Activated CD4-positive, alpha-beta T cell treated with anti-CD3 and anti-CD28 coated beads for 36 hours (primary cell): ENCODE data around the gene TRAF1. TPM values are rescaled to one million over a fixed set of nuclear protein-coding genes. Genes with fewer than 3 reads are reported as not detected.

Source experiments
- ATAC-seq: fragments of 200-7000 bp; cut with Tn5 transposase; one replicate; pipeline ENCODE4 v1.10.0; 2021; ENCODE audit warnings: mild to moderate bottlenecking, moderate library complexity
- CTCF ChIA-PET: fragments of 350-600 bp; sonication (Branson Sonifier 250); formaldehyde crosslinking; loops from one replicate; lab custom pipeline; 2021; ENCODE audit warnings: antibody characterized with exemption; lab: Charles Lee
- POLR2A ChIA-PET: fragments of 350-600 bp; sonication (Branson Sonifier 250); formaldehyde crosslinking; loops from one replicate; lab custom pipeline; 2021; ENCODE audit warnings: antibody characterized with exemption, inconsistent platforms; lab: Charles Lee
- DNase-seq: peaks from one replicate; pipeline ENCODE4 v3.0.0-alpha.2; 2020
- H3K27ac Mint-ChIP-seq: one replicate; pipeline ENCODE4 v1.8.0; 2021; ENCODE audit warnings: mixed read lengths
- H3K27me3 Mint-ChIP-seq: one replicate; pipeline ENCODE4 v1.8.0; 2021; ENCODE audit warnings: mixed read lengths
- H3K36me3 Mint-ChIP-seq: one replicate; pipeline ENCODE4 v1.8.0; 2021; ENCODE audit warnings: low read depth, mixed read lengths
- H3K4me1 Mint-ChIP-seq: one replicate; pipeline ENCODE4 v1.8.0; 2021; ENCODE audit warnings: mixed read lengths
- H3K4me3 Mint-ChIP-seq: one replicate; pipeline ENCODE4 v1.8.0; 2021; ENCODE audit warnings: mild to moderate bottlenecking, moderate library complexity, mixed read lengths
- H3K9me3 Mint-ChIP-seq: one replicate; pipeline ENCODE4 v1.8.0; 2021; ENCODE audit warnings: low read depth, mixed read lengths
- intact Hi-C, 2 experiments: fragments of 100-400 bp; cut with DNase I in 1 of 2; cut with micrococcal nuclease in 1 of 2; formaldehyde crosslinking; loops; one replicate each; pipeline versions ENCODE4 v1.14.2 to v1.15.1; 2022 to 2024; cut with DNase I, micrococcal nuclease
- total RNA-seq, 2 experiments: library from RNA; stranded (reverse); gene quantifications; one replicate each; pipeline ENCODE4 v1.2.3, GENCODE V29; 2021

Gene TRAF1
- total RNA-seq, 2 experiments from 2014 or later = 103 to 113 TPM

DNA sequence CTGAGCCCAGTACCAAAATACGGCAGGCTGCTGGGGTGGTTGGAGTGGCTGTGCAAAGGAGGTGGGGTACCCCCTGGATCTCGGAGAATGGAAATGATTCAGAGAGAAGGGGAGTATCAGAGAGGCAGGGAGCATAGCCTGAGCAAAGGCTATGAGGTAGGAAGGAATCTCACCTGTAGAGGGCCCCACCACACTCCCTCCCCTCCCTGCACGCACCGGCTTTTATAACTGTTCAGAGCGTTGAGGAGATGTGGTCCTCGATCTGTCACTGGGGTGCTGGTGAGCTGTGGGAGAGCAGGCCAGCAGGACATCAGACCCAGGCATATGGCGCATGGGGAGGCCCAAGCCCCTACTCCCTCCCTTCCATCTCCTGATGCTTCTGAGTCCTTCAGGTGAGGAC lies 62.8 kb downstream of the TRAF1 start:
- ChIA-PET POLR2A (no interaction called here), CTCF (interaction anchor here (0.7 kb wide), 1 partner anchor 289 kb away, joined by 3 read pairs; no protein-coding TSS in a partner anchor)
- no peak overlapping the region for H3K4me3 Mint-ChIP-seq
- DNase-seq (no peak), ATAC-seq (no peak)
- no peak overlapping the region for H3K27ac Mint-ChIP-seq
- peaks cover 63% of the 10 kb centered on the region for H3K36me3 Mint-ChIP-seq
- H3K9me3 Mint-ChIP-seq = no peaks in the 10 kb centered on the region
- no peaks in the 10 kb centered on the region for H3K27me3 Mint-ChIP-seq
- peaks cover 6% of the 10 kb centered on the region for H3K4me1 Mint-ChIP-seq
- intact Hi-C loops = no loop called here

DNA sequence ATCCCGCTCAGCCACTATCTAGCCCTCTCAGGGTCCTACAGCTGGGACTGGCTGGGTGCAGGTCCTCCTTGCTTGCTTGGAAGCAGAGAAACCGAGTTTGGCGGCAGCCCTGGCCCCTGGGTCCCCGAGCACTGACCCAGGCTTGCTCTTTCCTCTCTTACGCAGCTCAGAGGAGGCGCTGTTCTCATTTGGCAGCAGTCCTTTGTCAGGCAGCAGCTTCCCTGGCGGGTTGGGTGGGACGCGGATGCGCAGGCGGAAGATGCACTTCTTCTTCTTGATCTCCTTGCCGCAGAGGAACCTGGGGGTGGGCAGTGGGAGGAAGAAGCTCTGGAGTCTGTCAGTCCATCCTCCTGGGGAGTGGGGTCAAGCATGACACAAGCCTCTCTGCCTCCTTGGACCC lies 64.1 kb downstream of the TRAF1 start:
- no peak for ATAC-seq
- DNase-seq = no peak
- H3K4me1 Mint-ChIP-seq = no peaks in the 10 kb centered on the region
- intact Hi-C loops = no loop called here
- H3K4me3 Mint-ChIP-seq = no peak overlapping the region
- H3K27me3 Mint-ChIP-seq = no peaks in the 10 kb centered on the region
- no peak overlapping the region for H3K27ac Mint-ChIP-seq
- POLR2A ChIA-PET = interaction anchor here (0.8 kb wide), 1 partner anchor 16 kb away, joined by 3 read pairs; no protein-coding TSS in a partner anchor
- H3K36me3 Mint-ChIP-seq = peaks cover 67% of the 10 kb centered on the region
- CTCF ChIA-PET = no interaction called here
- no peaks in the 10 kb centered on the region for H3K9me3 Mint-ChIP-seq

DNA sequence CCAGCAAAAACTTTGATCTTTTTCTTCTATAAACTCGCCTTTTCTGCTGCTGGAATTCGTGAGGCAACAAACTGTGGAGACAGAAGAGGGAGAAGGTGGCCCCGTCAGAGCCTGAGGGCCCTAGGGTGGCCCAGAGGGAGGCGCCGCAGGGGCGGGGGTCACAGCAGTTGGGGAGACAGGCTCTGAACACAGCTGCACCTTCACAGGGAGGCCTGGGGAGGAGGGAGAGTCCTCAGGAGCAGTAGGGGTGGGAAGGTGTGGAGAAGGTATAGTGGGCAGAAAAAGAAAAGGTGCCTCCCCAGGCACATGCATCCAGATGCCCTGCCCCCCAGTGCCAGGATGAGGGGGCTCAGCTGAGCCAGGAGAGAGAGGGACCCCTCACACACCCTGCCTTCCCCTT lies 64.7 kb downstream of the TRAF1 start:
- H3K4me3 Mint-ChIP-seq = no peak overlapping the region
- no peak overlapping the region for H3K27ac Mint-ChIP-seq
- H3K36me3 Mint-ChIP-seq = peaks cover 72% of the 10 kb centered on the region
- ChIA-PET CTCF (no interaction called here), POLR2A (interaction anchor here (0.8 kb wide), 1 partner anchor 15 kb away, joined by 3 read pairs; no protein-coding TSS in a partner anchor)
- H3K4me1 Mint-ChIP-seq = no peaks in the 10 kb centered on the region
- DNase-seq (no peak), ATAC-seq (no peak)
- no peaks in the 10 kb centered on the region for H3K27me3 Mint-ChIP-seq
- intact Hi-C loops = no loop called here
- no peaks in the 10 kb centered on the region for H3K9me3 Mint-ChIP-seq

DNA sequence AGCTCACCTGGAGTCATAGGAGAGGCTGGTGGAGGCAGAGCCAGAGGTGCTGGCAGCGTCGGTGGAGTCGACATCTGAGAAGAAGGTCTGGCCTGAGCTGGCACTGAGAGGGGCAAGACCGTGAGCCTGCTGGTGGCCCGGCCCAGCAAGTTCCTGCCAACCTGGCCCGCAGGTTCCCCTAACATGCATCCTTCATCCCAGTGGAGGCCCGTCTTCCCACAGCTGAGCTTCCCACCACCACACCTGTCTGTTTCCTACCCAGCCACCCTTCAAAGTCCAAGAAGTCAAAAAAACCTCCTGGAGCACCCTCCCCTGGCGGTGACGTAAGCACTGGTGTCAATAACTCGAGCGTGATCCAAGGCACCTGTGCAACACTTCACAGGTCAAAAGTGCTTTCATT lies 66.5 kb downstream of the TRAF1 start:
- no peak for ATAC-seq
- no peak overlapping the region for H3K27ac Mint-ChIP-seq
- H3K4me3 Mint-ChIP-seq = no peak overlapping the region
- H3K36me3 Mint-ChIP-seq = peaks cover 69% of the 10 kb centered on the region
- CTCF ChIA-PET = no interaction called here
- DNase-seq = peak; percentile 1
- POLR2A ChIA-PET = no interaction called here
- H3K9me3 Mint-ChIP-seq = no peaks in the 10 kb centered on the region
- no peaks in the 10 kb centered on the region for H3K27me3 Mint-ChIP-seq
- H3K4me1 Mint-ChIP-seq = peaks cover 4% of the 10 kb centered on the region
- intact Hi-C loops = no loop called here

DNA sequence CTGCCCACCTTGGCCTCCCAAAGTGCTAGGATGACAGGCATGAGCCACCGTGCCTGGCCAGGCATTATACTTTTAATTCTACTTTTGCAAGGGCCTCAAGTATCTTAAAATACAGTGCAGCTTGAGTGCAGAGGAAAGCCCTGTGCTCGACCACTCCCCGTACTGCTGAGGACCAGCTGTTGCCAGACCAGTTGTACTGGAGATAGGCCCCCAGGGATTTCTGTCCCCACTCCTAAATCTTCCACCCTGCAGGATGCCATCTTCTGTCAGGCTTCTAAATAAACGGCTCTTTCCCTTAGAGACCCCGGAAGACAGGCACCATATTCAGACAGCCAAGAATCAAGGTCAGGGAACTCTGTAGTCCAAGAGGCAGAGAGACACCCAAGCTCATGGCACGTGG lies 67.2 kb downstream of the TRAF1 start:
- ATAC-seq (no peak), DNase-seq (no peak)
- intact Hi-C loops = no loop called here
- Mint-ChIP-seq H3K9me3 (no peaks in the 10 kb centered on the region), H3K27ac (no peak overlapping the region), H3K36me3 (peaks cover 73% of the 10 kb centered on the region), H3K4me1 (peaks cover 9% of the 10 kb centered on the region), H3K4me3 (no peak overlapping the region), H3K27me3 (no peaks in the 10 kb centered on the region)
- CTCF ChIA-PET = interaction anchor here (0.6 to 1.3 kb wide), 2 partner anchors 8 to 122 kb away, joined by 3 to 4 read pairs; no protein-coding TSS in a partner anchor
- POLR2A ChIA-PET = no interaction called here

DNA sequence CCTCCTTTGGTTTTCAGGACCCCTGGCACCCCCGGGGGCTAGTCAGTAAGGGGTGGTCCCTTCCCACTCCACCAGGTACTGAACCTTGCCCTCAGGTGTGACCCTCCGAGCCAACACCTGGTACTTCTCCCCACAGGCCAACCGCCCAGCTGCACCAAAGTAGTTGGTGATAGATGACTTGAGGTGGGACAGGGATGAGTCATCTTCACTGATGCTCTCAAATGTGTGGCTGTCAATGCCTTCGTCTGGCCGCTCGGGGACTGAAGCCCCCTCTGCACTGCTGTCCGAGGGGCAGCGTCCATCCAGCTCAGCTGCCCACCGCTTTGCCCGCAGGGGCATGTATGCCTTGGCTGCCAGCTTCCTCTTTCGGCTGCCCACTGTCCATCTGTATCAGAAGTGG lies 68.7 kb downstream of the TRAF1 start:
- POLR2A ChIA-PET = interaction anchor here (0.7 to 1.3 kb wide), 3 partner anchors 10 to 42 kb away, joined by 3 read pairs; no protein-coding TSS in a partner anchor
- H3K4me3 Mint-ChIP-seq = no peak overlapping the region
- H3K9me3 Mint-ChIP-seq = no peaks in the 10 kb centered on the region
- ATAC-seq = no peak
- H3K36me3 Mint-ChIP-seq = peaks cover 68% of the 10 kb centered on the region
- peak overlapping the region; percentile 51 for H3K27ac Mint-ChIP-seq
- CTCF ChIA-PET = interaction anchor here (0.6 kb wide), 1 partner anchor 68 kb away, joined by 4 read pairs; no protein-coding TSS in a partner anchor
- peaks cover 12% of the 10 kb centered on the region for H3K4me1 Mint-ChIP-seq
- no peak for DNase-seq
- no peaks in the 10 kb centered on the region for H3K27me3 Mint-ChIP-seq
- intact Hi-C loops = no loop called here

DNA sequence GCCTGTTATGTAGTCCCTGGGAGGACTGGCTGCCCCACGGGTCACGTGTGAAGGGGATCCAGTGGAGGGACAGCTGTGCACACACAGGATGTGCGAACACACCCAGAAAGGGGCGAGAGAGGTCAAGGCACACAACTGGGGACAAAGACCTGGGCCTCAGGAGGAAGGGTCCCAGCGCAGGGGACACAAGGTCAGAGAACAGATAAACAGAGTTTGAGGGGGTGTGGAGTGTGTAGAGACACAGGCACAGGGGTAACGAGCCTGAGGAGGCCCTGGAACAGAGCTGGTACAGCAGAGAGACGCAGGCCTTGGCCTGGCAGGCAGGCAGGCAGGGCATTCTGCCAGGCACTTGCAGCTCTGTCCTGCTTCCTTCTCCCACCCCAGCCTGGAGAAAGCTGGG lies 69.1 kb downstream of the TRAF1 start:
- Mint-ChIP-seq H3K27me3 (no peaks in the 10 kb centered on the region), H3K9me3 (no peaks in the 10 kb centered on the region), H3K4me3 (no peak overlapping the region), H3K4me1 (peaks cover 16% of the 10 kb centered on the region), H3K36me3 (peaks cover 68% of the 10 kb centered on the region), H3K27ac (peak overlapping the region; percentile 67)
- ChIA-PET CTCF (no interaction called here), POLR2A (interaction anchor here (1.3 kb wide), 1 partner anchor 43 kb away, joined by 3 read pairs; no protein-coding TSS in a partner anchor)
- ATAC-seq = no peak
- intact Hi-C loops = no loop called here
- DNase-seq = no peak

DNA sequence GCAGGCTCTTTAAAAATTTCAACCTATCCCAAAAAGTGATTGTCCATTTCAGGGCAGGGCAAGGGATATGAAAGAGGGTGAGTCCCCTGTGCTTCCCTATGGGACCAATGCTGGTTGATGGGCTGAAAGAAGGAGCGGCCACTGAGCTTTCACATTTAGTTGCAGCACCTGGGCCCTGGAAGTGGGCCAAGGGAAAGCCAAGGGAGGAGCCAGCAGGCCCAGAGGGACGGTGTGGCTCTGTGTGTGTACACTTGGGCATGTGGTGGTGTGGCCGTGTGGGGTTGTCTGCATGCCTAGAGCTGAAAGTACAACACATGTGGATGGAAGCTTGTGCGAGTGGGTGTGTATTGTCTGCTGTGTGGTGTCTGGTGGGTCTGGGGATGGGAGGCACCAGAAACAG lies 69.9 kb downstream of the TRAF1 start:
- H3K27me3 Mint-ChIP-seq = no peaks in the 10 kb centered on the region
- H3K9me3 Mint-ChIP-seq = no peaks in the 10 kb centered on the region
- H3K4me1 Mint-ChIP-seq = peaks cover 19% of the 10 kb centered on the region
- POLR2A ChIA-PET = interaction anchor here (1.0 to 1.3 kb wide), 2 partner anchors 11 to 215 kb away, joined by 3 read pairs; no protein-coding TSS in a partner anchor
- ATAC-seq (peak; percentile 16), DNase-seq (no peak)
- CTCF ChIA-PET = interaction anchor here (1.0 kb wide), 1 partner anchor 9 kb away, joined by 3 read pairs; no protein-coding TSS in a partner anchor
- intact Hi-C loops = no loop called here
- H3K27ac Mint-ChIP-seq = peak overlapping the region; percentile 25
- H3K4me3 Mint-ChIP-seq = no peak overlapping the region
- peaks cover 71% of the 10 kb centered on the region for H3K36me3 Mint-ChIP-seq

DNA sequence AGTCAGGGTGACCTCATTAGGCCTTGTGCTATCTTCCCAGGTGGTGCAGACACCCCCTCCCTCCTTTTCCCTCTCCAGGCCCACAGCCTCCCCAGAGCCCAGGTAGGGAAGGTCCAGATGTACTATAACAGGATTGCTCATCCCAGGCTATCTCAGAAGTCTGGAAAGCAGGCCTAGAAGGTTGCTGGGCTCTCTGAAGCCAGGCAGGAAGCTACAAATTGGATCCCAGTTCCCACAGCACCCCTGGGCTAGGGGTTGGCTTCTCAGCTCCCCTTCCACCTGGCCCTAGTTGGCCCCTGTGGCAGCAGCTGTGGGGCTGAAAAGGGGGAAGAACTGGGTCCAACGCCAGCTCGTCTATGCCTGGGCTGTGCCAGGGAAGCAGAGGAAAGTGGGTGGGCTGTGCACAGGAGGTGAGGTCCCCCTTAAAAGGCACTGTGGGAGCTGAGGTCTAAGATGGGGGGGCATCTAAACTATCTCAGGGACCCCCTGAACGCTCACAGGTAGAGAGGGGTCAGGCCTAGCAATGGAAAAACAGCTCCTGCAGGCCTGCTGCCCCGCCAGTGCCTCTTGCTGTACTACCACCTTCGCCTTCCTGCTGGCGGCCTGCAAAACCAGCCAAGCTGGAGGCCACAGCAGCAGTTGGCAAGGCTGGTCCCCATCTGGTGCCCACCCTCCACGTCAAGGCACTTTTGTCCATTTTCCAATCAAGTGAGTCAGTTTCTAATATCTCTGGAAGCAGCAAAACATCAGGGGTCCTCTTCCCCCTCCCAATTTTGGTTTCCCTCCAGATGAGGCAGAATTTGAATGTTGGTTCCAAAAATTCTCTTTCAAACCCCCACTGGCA lies 70.5 kb downstream of the TRAF1 start:
- CTCF ChIA-PET = interaction anchor here (1.0 kb wide), 1 partner anchor 8 kb away, joined by 3 read pairs; no protein-coding TSS in a partner anchor
- H3K27me3 Mint-ChIP-seq = no peaks in the 10 kb centered on the region
- peaks cover 71% of the 10 kb centered on the region for H3K36me3 Mint-ChIP-seq

DNA sequence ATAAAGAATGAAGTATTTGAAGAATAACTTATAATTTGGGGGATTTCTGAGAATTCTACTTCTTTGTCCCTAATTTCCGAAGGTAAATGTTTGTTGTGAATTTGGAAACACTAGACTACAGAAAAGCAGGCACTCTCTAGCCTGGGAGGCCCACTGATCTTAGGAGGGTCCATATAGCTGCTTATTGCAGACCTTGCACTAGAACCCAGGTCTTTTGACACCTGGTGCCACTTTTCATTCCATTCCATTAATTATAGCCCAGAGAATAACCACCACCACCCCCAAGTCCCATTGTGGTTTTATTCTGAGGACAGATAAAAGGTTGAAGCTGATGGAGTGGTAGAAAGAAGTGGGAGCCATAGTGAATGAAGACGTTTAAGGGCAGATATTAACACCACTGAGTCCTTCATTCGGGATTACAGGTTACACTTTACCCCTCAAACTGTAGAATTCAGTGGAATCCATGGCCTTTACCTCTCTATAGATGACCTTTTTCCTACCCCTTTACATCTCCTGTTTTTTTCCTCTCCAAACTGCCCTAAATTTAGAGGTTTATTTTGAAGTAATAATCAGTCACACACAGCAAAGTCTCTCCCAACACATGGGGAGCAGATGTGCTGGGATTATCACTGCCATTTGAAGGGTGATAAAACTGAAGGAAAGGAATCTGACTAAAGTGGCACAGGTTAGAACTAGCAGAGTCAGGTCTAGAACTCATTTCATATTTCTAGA lies 71.8 kb downstream of the TRAF1 start:
- intact Hi-C loops = no loop called here
- peaks cover 70% of the 10 kb centered on the region for H3K36me3 Mint-ChIP-seq
- ChIA-PET CTCF (interaction anchor here (1.2 kb wide), 1 partner anchor 57 kb away, joined by 4 read pairs; no protein-coding TSS in a partner anchor), POLR2A (interaction anchor here (0.6 to 1.1 kb wide), 3 partner anchors 10 to 35 kb away, joined by 3 read pairs; no protein-coding TSS in a partner anchor)
- no peak for DNase-seq
- peaks cover 30% of the 10 kb centered on the region for H3K4me1 Mint-ChIP-seq
- no peaks in the 10 kb centered on the region for H3K27me3 Mint-ChIP-seq
- ATAC-seq = no peak
- no peaks in the 10 kb centered on the region for H3K9me3 Mint-ChIP-seq
- H3K4me3 Mint-ChIP-seq = no peak overlapping the region
- H3K27ac Mint-ChIP-seq = peak overlapping the region; percentile 38

More for the DNA sequence above, 70.5 kb downstream of the TRAF1 start:
- ATAC-seq (no peak), DNase-seq (no peak)
- Mint-ChIP-seq H3K4me1 (peaks cover 23% of the 10 kb centered on the region), H3K27ac (no peak overlapping the region), H3K9me3 (no peaks in the 10 kb centered on the region), H3K4me3 (no peak overlapping the region)
- POLR2A ChIA-PET = interaction anchor here (0.6 to 1.3 kb wide), 3 partner anchors 12 to 215 kb away, joined by 3 read pairs; no protein-coding TSS in a partner anchor
- intact Hi-C loops = no loop called here

DNA sequence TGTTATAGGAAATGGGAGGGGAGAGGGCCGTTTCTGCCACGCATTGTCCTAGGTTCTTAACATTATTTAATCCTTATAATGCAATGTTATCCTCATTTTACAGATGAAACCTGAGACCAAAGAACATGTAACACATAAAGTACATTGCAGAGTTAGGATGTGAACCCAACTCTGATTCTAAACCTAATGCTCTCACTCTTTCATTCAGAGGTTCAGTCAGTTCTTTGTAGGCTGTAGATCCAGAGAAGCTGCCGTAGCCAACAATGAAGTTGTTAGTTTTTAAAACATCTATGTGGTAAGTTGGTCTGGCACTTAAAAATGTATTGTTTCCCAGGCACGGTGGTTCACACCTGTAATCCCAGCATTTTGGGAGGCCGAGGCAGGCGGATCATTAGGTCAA lies 73.4 kb downstream of the TRAF1 start:
- Mint-ChIP-seq H3K27me3 (no peaks in the 10 kb centered on the region), H3K36me3 (peaks cover 75% of the 10 kb centered on the region), H3K4me3 (no peak overlapping the region), H3K4me1 (peaks cover 41% of the 10 kb centered on the region), H3K9me3 (no peaks in the 10 kb centered on the region), H3K27ac (peak overlapping the region; percentile 13)
- intact Hi-C loops = no loop called here
- ChIA-PET POLR2A (no interaction called here), CTCF (interaction anchor here (1.6 kb wide), 1 partner anchor 17 kb away, joined by 3 read pairs; no protein-coding TSS in a partner anchor)
- no peak for DNase-seq
- ATAC-seq = no peak
